ENCODE results near the gene PANK3. TPM values are rescaled to one million over a fixed set of nuclear protein-coding genes. Genes with fewer than 3 reads are reported as not detected.
"Not testable (repeated sequence)": the region's sequence is repeated elsewhere in the genome, so short reads cannot be mapped to it uniquely, and the experiment has no call there.

Gene PANK3
- total RNA-seq, 1 donor from 2014 or later = 37.6 TPM

- H3K4me3 ChIP-seq (ENCODE audit: low read depth, low read length) = no peak overlapping the region
- DNase-seq (ENCODE audit: low read depth) = no peak
- TF ChIP-seq, protein P1, sequence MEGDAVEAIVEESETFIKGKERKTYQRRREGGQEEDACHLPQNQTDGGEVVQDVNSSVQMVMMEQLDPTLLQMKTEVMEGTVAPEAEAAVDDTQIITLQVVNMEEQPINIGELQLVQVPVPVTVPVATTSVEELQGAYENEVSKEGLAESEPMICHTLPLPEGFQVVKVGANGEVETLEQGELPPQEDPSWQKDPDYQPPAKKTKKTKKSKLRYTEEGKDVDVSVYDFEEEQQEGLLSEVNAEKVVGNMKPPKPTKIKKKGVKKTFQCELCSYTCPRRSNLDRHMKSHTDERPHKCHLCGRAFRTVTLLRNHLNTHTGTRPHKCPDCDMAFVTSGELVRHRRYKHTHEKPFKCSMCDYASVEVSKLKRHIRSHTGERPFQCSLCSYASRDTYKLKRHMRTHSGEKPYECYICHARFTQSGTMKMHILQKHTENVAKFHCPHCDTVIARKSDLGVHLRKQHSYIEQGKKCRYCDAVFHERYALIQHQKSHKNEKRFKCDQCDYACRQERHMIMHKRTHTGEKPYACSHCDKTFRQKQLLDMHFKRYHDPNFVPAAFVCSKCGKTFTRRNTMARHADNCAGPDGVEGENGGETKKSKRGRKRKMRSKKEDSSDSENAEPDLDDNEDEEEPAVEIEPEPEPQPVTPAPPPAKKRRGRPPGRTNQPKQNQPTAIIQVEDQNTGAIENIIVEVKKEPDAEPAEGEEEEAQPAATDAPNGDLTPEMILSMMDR (conservative IDR thresholded peaks at IDR 0.05; ENCODE audit: low read depth, low read length) = no peak
Measured at GRCh38 chr5:168585119-168585856, 6.1 kb upstream of the PANK3 start.

GRCh38 chr5:168583742-168584482 lies 4.7 kb upstream of the PANK3 start:
- no peak for DNase-seq (ENCODE audit: low read depth)
- no peak overlapping the region for H3K4me3 ChIP-seq (ENCODE audit: low read depth, low read length)
- TF ChIP-seq, protein P1 (conservative IDR thresholded peaks at IDR 0.05; ENCODE audit: low read depth, low read length) = no peak

DNA sequence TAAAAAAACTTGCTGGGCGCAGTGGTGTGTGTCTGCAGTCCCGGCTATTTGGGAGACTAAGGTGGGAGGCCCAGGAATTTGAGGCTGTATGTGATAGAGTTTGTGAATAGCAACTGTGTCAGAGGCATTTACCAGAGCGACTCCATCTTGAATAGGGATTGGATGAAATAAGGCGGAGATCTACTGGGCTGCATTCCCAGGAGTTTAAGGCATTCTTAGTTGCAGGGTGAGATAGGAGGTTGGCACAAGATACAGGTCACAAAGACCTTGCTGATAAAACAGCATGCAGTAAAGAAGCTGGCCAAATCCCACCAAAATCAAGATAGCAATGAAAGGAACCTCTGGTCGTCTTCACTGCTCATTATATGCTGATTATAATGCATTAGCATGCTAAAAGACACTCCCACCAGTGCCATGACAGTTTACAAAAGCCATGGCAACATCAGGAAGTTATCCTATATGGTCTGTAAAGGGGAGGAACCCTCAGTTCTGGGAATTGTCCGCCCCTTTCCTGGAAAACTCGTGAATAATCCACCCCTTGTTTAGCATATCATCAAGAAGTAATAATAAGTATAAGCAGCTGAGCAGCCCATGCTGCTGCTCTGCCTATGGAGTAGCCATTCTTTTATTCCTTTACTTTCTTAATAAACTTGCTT lies 1.8 kb upstream of the PANK3 start:
- not testable (repeated sequence) for DNase-seq (ENCODE audit: low read depth); H3K4me3 ChIP-seq (ENCODE audit: low read depth, low read length)

DNA sequence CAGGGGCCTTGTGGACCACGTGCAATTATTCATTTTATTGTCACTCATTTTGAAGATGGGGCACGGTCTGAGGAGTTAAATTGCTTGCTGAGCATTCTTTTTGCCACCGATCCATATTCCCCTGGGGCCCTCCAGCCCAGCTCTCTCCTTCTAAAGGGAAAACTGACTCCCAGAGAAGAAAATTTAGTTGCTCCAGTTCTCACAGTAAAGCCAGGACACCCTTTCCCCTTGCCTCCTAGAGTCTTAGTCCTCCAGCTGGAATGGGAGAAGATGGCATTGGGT lies 1.0 kb upstream of the PANK3 start:
- DNase-seq (ENCODE audit: low read depth) = no peak
- peak overlapping the region; percentile 68 for H3K4me3 ChIP-seq (ENCODE audit: low read depth, low read length)
- TF ChIP-seq, protein P1 (conservative IDR thresholded peaks at IDR 0.05; ENCODE audit: low read depth, low read length) = no peak

GRCh38 chr5:168579488-168580226 lies 489 bp upstream of the PANK3 start:
- peak overlapping the region; percentile 71 for H3K4me3 ChIP-seq (ENCODE audit: low read depth, low read length)
- peak; percentile 87 for DNase-seq (ENCODE audit: low read depth)
- TF ChIP-seq, protein P1 (conservative IDR thresholded peaks at IDR 0.05; ENCODE audit: low read depth, low read length) = no peak

- peak overlapping the region; percentile 71 for H3K4me3 ChIP-seq (ENCODE audit: low read depth, low read length)
- DNase-seq (ENCODE audit: low read depth) = no peak
- TF ChIP-seq, protein P1 (conservative IDR thresholded peaks at IDR 0.05; ENCODE audit: low read depth, low read length) = no peak
Measured at GRCh38 chr5:168578006-168578405, 1.2 kb downstream of the PANK3 start.
